A549 (cell line): ENCODE data around the gene DARS2. TPM values are rescaled to one million over a fixed set of nuclear protein-coding genes. Genes with fewer than 3 reads are reported as not detected.
"Not testable (repeated sequence)": the region's sequence is repeated elsewhere in the genome, so short reads cannot be mapped to it uniquely, and the experiment has no call there.

Experiments
- ATAC-seq, 2 experiments: fragments of 200-7000 bp in 1 of 2; fragments of >200 bp in 1 of 2; cut with Nextera tagmentation in 1 of 2; cut with Tn5 transposase in 1 of 2; 3 replicates each; pipeline versions ENCODE4 v1.8.0 to v1.9.1; 2018 to 2020; ENCODE audit warnings: mild to moderate bottlenecking in 1 of 2, moderate library complexity in 1 of 2
- CTCF ChIA-PET: fragments of 300-600 bp; sonication (Branson Sonifier 250); formaldehyde crosslinking; extraction: SDS; loops from one replicate; lab custom pipeline; 2021; ENCODE audit warnings: antibody characterized with exemption, inconsistent platforms; lab: Yijun Ruan, JAX
- POLR2A ChIA-PET: fragments of 350-600 bp; formaldehyde crosslinking; extraction: SDS; loops from one replicate; lab custom pipeline; 2021; ENCODE audit warnings: antibody characterized with exemption, inconsistent platforms; lab: Yijun Ruan, JAX
- DNase-seq, 2 experiments: peaks; one replicate each; pipeline versions ENCODE4 v3.0.0 to v3.0.0-alpha.2; 2011 to 2016; ENCODE audit warnings: low read depth in 1 of 2, low spot score in 1 of 2
- FAIRE-seq: peaks from 2 replicates; lab custom pipeline; 2011; peaks lifted over from hg19 to GRCh38; lab: Jason Lieb, UNC
- H3K27ac ChIP-seq, 2 experiments: fragments of >200 bp; sonication (Bioruptor Twin); formaldehyde crosslinking; 3 replicates each; pipeline ENCODE4 v1.5.1; 2016 to 2017
- H3K4me1 ChIP-seq: fragments of >200 bp; sonication (Bioruptor Twin); formaldehyde crosslinking; 3 replicates; pipeline ENCODE4 v1.6.1; 2016
- H3K4me2 ChIP-seq: fragments of >200 bp; sonication (Bioruptor Twin); formaldehyde crosslinking; 3 replicates; pipeline ENCODE4 v1.6.1; 2016
- H3K4me3 ChIP-seq: fragments of >200 bp; sonication (Bioruptor Twin); formaldehyde crosslinking; 3 replicates; pipeline ENCODE4 v1.5.1; 2016
- H3K9me3 ChIP-seq: fragments of >200 bp; sonication (Bioruptor Twin); formaldehyde crosslinking; 3 replicates; pipeline ENCODE4 v1.6.1; 2016
- ATOH8 ChIP-seq: fragments of 250-450 bp; sonication (Bioruptor Pico); IDR thresholded peaks from 2 replicates; pipeline ENCODE4 v1.5.0; 2020; ENCODE audit warnings: low read depth, mild to moderate bottlenecking, moderate library complexity
- BHLHE40 ChIP-seq: IDR thresholded peaks from 2 replicates; pipeline ENCODE4 v1.6.1; 2012; ENCODE audit warnings: low read depth, low read length, inconsistent platforms
- CBX2 ChIP-seq: fragments of 200-600 bp; sonication (generic); IDR thresholded peaks from 2 replicates; pipeline ENCODE4 v1.6.1; 2016; ENCODE audit warnings: low read depth, mild to moderate bottlenecking, borderline replicate concordance
- E2F6 ChIP-seq: IDR thresholded peaks from 2 replicates; pipeline ENCODE4 v1.6.1; 2012; ENCODE audit warnings: low read depth, borderline replicate concordance
- EP300 ChIP-seq, 2 experiments: fragments of >200 bp; sonication (Bioruptor Twin); formaldehyde crosslinking; IDR thresholded peaks; 2 replicates in 1 of 2; 3 replicates in 1 of 2; pipeline ENCODE4 v1.6.1; 2016 to 2017
- FOSB ChIP-seq: fragments of 250-450 bp; sonication (Bioruptor Pico); IDR thresholded peaks from 2 replicates; pipeline ENCODE4 v1.5.0; 2020; ENCODE audit warnings: mild to moderate bottlenecking, moderate library complexity
- HOXA7 ChIP-seq: fragments of 250-450 bp; sonication (Bioruptor Pico); IDR thresholded peaks from 2 replicates; pipeline ENCODE4 v1.5.0; 2020; ENCODE audit warnings: mild to moderate bottlenecking, moderate library complexity
- HOXB5 ChIP-seq: fragments of 250-450 bp; sonication (Bioruptor Pico); IDR thresholded peaks from 2 replicates; pipeline ENCODE4 v1.5.0; 2020; ENCODE audit warnings: mild to moderate bottlenecking, moderate library complexity
- PBX3 ChIP-seq: IDR thresholded peaks from 2 replicates; pipeline ENCODE4 v1.6.1; 2012
- POLR2A ChIP-seq: IDR thresholded peaks from 2 replicates; pipeline ENCODE4 v1.6.1; 2012; ENCODE audit warnings: mild to moderate bottlenecking, low read length
- POLR2AphosphoS2 ChIP-seq: conservative IDR thresholded peaks from 2 replicates; pipeline ENCODE4 v1.6.1; 2012; ENCODE audit warnings: low read length, improper control_type of control experiment, inconsistent platforms
- RARB ChIP-seq: fragments of 250-450 bp; sonication (Bioruptor Pico); IDR thresholded peaks from 2 replicates; pipeline ENCODE4 v1.8.0; 2021; ENCODE audit warnings: mild to moderate bottlenecking, moderate library complexity
- TFCP2L1 ChIP-seq: fragments of 250-450 bp; sonication (Bioruptor Pico); IDR thresholded peaks from 2 replicates; pipeline ENCODE4 v1.5.0; 2021; ENCODE audit warnings: mild to moderate bottlenecking
- TP53 ChIP-seq: fragments of 250-450 bp; sonication (Bioruptor Pico); IDR thresholded peaks from 2 replicates; pipeline ENCODE4 v1.5.0; 2021; ENCODE audit warnings: mild to moderate bottlenecking, moderate library complexity
- WGBS: methylation state at CpG from one replicate; pipeline ENCODE4 v1.1.6; 2017; ENCODE audit errors: missing lambda C conversion rate; 5-methylcytosine and 5-hydroxymethylcytosine counted together
- polyA plus RNA-seq, 4 experiments: library from polyadenylated mRNA; depleted of rRNA in 3 of 4; stranded (reverse); fragments of >200 nt; fragmentation: RNase III in 1 of 4; extraction: RNeasy Plus Mini Kit Qiagen cat#74134 plus additional on column Dnase treatment in 1 of 4; gene quantifications; 2 replicates in 3 of 4; 3 replicates in 1 of 4; pipeline ENCODE4 v1.2.3, GENCODE V29; 2011 to 2017

Gene DARS2
- polyA plus RNA-seq, 2 of the 4 experiments (the other 2 are of a cell fraction), result 43.1 to 70.4 TPM

GRCh38 chr1:173856903-173857302 is 32.4 kb downstream of the DARS2 start:
- peak in 1 of 2 experiments; percentile 10; a peak in 1 of 6 replicates for ATAC-seq
- H3K4me1 ChIP-seq, result no peaks in the 10 kb centered on the region
- DNase-seq, result no peak
- no peak for FAIRE-seq
- H3K4me3 ChIP-seq, result no peak overlapping the region
- POLR2A ChIA-PET, result interaction anchor here (2.6 kb wide), 1 partner anchor 12 kb away, joined by 20 read pairs; the partner anchor contains the start of gene ZBTB37
- H3K4me2 ChIP-seq, result no peak overlapping the region
- CTCF ChIA-PET, result interaction anchor here (0.6 to 1.4 kb wide), 4 partner anchors 13 to 1114 kb away, joined by 3 to 6 read pairs (median 4); no protein-coding TSS in a partner anchor
- no peak overlapping the region for H3K27ac ChIP-seq
- TF ChIP-seq TFCP2L1, result 0 out of 2 replicates have a peak, but pooled peaks have one; percentile 47
- TF ChIP-seq E2F6, result no peak
- TF ChIP-seq EP300 (IDR thresholded peaks at IDR 0.05), result no peak
- no peaks in the 10 kb centered on the region for H3K9me3 ChIP-seq
- 96% methylated on average over 2 of the region's 2 CpGs for WGBS

GRCh38 chr1:173857363-173857917 is 33.0 kb downstream of the DARS2 start:
- FAIRE-seq (no peak), ATAC-seq (peak; percentile 3 to 25; a peak in 2 of 6 replicates), DNase-seq (no peak)
- POLR2A ChIA-PET, result interaction anchor here (2.6 kb wide), 1 partner anchor 11 kb away, joined by 20 read pairs; the partner anchor contains the start of gene ZBTB37
- WGBS, result 85% methylated on average over 4 of the region's 4 CpGs
- no peak overlapping the region for H3K4me3 ChIP-seq
- CTCF ChIA-PET, result interaction anchor here (0.6 to 1.2 kb wide), 3 partner anchors 13 to 1115 kb away, joined by 3 to 5 read pairs (median 3); no protein-coding TSS in a partner anchor
- H3K4me2 ChIP-seq, result no peak overlapping the region
- H3K27ac ChIP-seq, result no peak overlapping the region
- H3K4me1 ChIP-seq, result no peaks in the 10 kb centered on the region
- TF ChIP-seq POLR2A, result no peak
- no peaks in the 10 kb centered on the region for H3K9me3 ChIP-seq

- POLR2A ChIA-PET, result interaction anchor here (1.6 kb wide), 1 partner anchor 9 kb away, joined by 15 read pairs; the partner anchor contains the start of genes GAS5 and ZBTB37
Observed at GRCh38 chr1:173859547-173859946, 35.1 kb downstream of the DARS2 start.

GRCh38 chr1:173860065-173860464 is 35.6 kb downstream of the DARS2 start:
- Histone ChIP-seq H3K4me3 (no peak overlapping the region), H3K27ac (no peak overlapping the region), H3K4me2 (no peak overlapping the region), H3K9me3 (no peaks in the 10 kb centered on the region), H3K4me1 (peaks cover 23% of the 10 kb centered on the region)
- TF ChIP-seq BHLHE40 (no peak), TFCP2L1 (0 out of 2 replicates have a peak, but pooled peaks have one; percentile 28)
- DNase-seq, result no peak
- POLR2A ChIA-PET, result interaction anchor here (1.0 to 1.6 kb wide), 2 partner anchors 8 to 10 kb away, joined by 3 to 15 read pairs; partner anchors contain the start of genes GAS5 and ZBTB37
- no peak for FAIRE-seq
- WGBS, result 95% methylated on average over 1 of the region's 1 CpG
- ATAC-seq, result no peak
- CTCF ChIA-PET, result interaction anchor here (0.9 to 1.3 kb wide), 3 partner anchors 429 to 1116 kb away, joined by 3 read pairs; no protein-coding TSS in a partner anchor

More at GRCh38 chr1:173859547-173859946, 35.1 kb downstream of the DARS2 start:
- H3K4me2 ChIP-seq, DNase-seq, H3K27ac ChIP-seq, FAIRE-seq, ATAC-seq, H3K9me3 ChIP-seq, H3K4me3 ChIP-seq: not testable (repeated sequence)
- 92% methylated on average over 5 of the region's 5 CpGs for WGBS
- CTCF ChIA-PET, result interaction anchor here (1.2 to 1.3 kb wide), 2 partner anchors 428 to 1115 kb away, joined by 3 read pairs; no protein-coding TSS in a partner anchor
- H3K4me1 ChIP-seq, result peaks cover 18% of the 10 kb centered on the region
- TF ChIP-seq FOSB (CRISPR knock-in tag), result peak; percentile 73; the same call in 1 of the 2 replicates
- TF ChIP-seq TFCP2L1, result 0 out of 2 replicates have a peak, but pooled peaks have one; percentile 64
- TF ChIP-seq POLR2AphosphoS2, result peak; percentile 66
- peak; percentile 60; the same call in 1 of the 2 replicates for TF ChIP-seq ATOH8 (CRISPR knock-in tag)
- TF ChIP-seq TP53 (CRISPR knock-in tag), result peak; percentile 36; the same call in 1 of the 2 replicates

- ChIA-PET POLR2A (interaction anchor here (1.1 kb wide), 1 partner anchor 38 kb away, joined by 3 read pairs; the partner anchor contains the start of gene DARS2), CTCF (interaction anchor here (0.6 to 1.4 kb wide), 2 partner anchors 420 to 442 kb away, joined by 3 to 5 read pairs; no protein-coding TSS in a partner anchor)
- Histone ChIP-seq H3K4me1 (peaks cover 24% of the 10 kb centered on the region), H3K4me3 (no peak overlapping the region), H3K27ac (no peak overlapping the region), H3K4me2 (no peak overlapping the region), H3K9me3 (no peaks in the 10 kb centered on the region)
- TF ChIP-seq HOXB5 (CRISPR knock-in tag), result no peak
- TF ChIP-seq CBX2, result no peak
- 0 out of 2 replicates have a peak, but pooled peaks have one; percentile 57 for TF ChIP-seq RARB (CRISPR knock-in tag)
- peak; percentile 88 for TF ChIP-seq HOXA7 (CRISPR knock-in tag)
- TF ChIP-seq TP53 (CRISPR knock-in tag), result peak; percentile 96
- TF ChIP-seq ATOH8 (CRISPR knock-in tag), result no peak
- peak; percentile 96 for TF ChIP-seq TFCP2L1
- peak; percentile 70 for TF ChIP-seq PBX3
- ATAC-seq, result peak; percentile 38 to 44
- no peak for DNase-seq
- FAIRE-seq, result no peak
- WGBS, result 89% methylated on average over 7 of the region's 7 CpGs
Observed at GRCh38 chr1:173861731-173862145, 37.3 kb downstream of the DARS2 start.
